ENCODE results near the gene AMH.
A peak's percentile ranks its signal among the peaks of the same experiment; 100 is the strongest.

Gene AMH

DNA sequence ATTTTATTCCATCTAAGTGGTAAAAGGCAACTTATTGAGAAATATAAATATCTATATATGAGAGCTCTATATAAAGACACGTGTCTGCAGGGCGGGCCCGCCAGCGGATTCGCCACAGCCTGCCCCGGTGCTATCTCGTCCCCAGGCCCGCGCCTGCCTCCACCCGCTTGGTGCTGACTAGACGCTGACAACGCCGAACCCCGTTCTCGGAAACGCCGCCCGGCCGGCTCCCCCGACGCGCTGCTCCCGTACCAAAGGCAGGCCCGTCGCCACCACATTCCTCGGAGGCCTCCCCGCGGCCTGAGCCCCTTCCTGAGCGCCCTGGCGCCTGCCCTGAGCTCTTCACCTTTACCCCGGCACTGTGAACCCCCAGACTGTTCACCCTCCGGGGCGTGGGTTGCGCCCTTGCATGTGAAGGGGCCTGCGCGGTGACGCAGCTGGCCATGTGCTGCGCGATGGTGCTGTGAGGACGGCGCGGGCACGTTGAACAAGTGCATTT, 19.0 kb upstream of the AMH start:
- ChIA-PET CTCF (interaction anchor here (0.5 to 1.8 kb wide), 7 partner anchors 13 to 137 kb away, joined by 3 to 5 read pairs (median 3); partner anchors contain the start of gene AP3D1), POLR2A (interaction anchor here (0.9 to 1.0 kb wide), 2 partner anchors 61 to 177 kb away, joined by 3 read pairs; no protein-coding TSS in a partner anchor)
- Histone ChIP-seq H3K4me1 (ENCODE audit: control extremely low read depth in 1 of 4, control insufficient read depth in 4 of 4, insufficient read depth in 4 of 4, low read length in 3 of 4) (peaks cover 0 to 13% (median 11%) of the 10 kb centered on the region in 4 experiments), H3K27me3 (replicated peaks in 2 of 5; ENCODE audit: control insufficient read depth in 4 of 5, insufficient read depth in 5 of 5, low read length in 4 of 5) (no peaks in the 10 kb centered on the region), H3K4me3 (ENCODE audit: control insufficient read depth in 1 of 7, extremely low read depth in 1 of 7, insufficient read depth in 4 of 7, low read depth in 2 of 7, low read length in 6 of 7) (no peak overlapping the region), H3K27ac (ENCODE audit: insufficient read depth in 1 of 2, low read depth in 1 of 2, low read length in 2 of 2, poor library complexity in 1 of 2, severe bottlenecking in 2 of 2) (no peak overlapping the region), H3K36me3 (ENCODE audit: control insufficient read depth in 4 of 4, insufficient read depth in 4 of 4, low read length in 3 of 4) (peaks cover 6 to 87% (median 65%) of the 10 kb centered on the region in 4 experiments), H3K9me3 (ENCODE audit: control extremely low read depth in 1 of 5, control insufficient read depth in 4 of 5, insufficient read depth in 2 of 5, low read depth in 1 of 5, low read length in 4 of 5) (no peaks in the 10 kb centered on the region)
- no peak for DNase-seq
- 93% methylated on average over 43 of the region's 43 CpGs for WGBS (ENCODE audit: insufficient coverage)

DNA sequence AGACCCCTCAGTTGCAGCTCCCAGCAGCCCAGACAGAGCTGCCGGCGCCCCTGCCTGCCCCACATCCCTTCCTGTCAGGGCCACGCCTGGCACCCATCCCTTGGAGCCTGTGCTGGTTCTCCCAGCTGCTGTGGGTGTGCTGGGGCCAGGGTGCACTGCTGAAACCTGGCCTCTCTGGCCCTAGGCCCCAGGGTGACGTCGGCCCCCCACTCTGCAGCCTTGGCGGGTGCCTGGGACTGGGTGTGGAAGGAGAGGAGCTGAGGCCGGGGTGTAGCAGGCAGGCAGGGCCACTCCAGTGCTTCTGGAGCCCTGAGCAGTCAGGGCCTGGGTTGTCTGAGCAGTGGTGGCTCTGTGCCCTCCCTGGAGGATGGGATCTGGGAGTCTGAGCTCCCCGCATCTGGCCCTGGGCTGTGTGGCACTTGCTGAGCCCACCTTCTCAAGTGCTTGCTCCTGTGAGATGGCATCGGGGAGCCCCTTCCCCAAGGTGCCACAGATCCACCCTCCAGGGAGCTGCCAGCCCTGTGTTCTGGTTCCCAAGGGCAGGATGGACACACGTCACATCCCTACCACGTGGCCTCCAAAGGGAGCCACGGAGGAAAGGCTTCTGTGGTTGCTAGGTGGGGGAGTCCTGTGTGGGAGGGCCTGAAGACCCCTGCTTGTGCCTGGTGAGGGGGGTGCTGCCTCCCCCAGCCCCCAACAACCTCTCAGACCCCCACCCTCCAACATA, 18.2 kb upstream of the AMH start:
- Histone ChIP-seq H3K4me1 (ENCODE audit: control extremely low read depth in 1 of 4, control insufficient read depth in 4 of 4, insufficient read depth in 4 of 4, low read length in 3 of 4) (peaks cover 0 to 16% (median 15%) of the 10 kb centered on the region in 4 experiments), H3K4me3 (ENCODE audit: control insufficient read depth in 1 of 7, extremely low read depth in 1 of 7, insufficient read depth in 4 of 7, low read depth in 2 of 7, low read length in 6 of 7) (no peak overlapping the region), H3K36me3 (ENCODE audit: control insufficient read depth in 4 of 4, insufficient read depth in 4 of 4, low read length in 3 of 4) (peaks cover 3 to 78% (median 57%) of the 10 kb centered on the region in 4 experiments), H3K27me3 (replicated peaks in 2 of 5; ENCODE audit: control insufficient read depth in 4 of 5, insufficient read depth in 5 of 5, low read length in 4 of 5) (no peaks in the 10 kb centered on the region), H3K27ac (ENCODE audit: insufficient read depth in 1 of 2, low read depth in 1 of 2, low read length in 2 of 2, poor library complexity in 1 of 2, severe bottlenecking in 2 of 2) (no peak overlapping the region), H3K9me3 (ENCODE audit: control extremely low read depth in 1 of 5, control insufficient read depth in 4 of 5, insufficient read depth in 2 of 5, low read depth in 1 of 5, low read length in 4 of 5) (no peaks in the 10 kb centered on the region)
- WGBS (ENCODE audit: insufficient coverage), result 93% methylated on average over 3 of the region's 12 CpGs
- ChIA-PET CTCF (interaction anchor here (1.0 to 1.8 kb wide), 5 partner anchors 14 to 88 kb away, joined by 3 to 5 read pairs (median 3); partner anchors contain the start of gene AP3D1), POLR2A (interaction anchor here (1.0 kb wide), 1 partner anchor 62 kb away, joined by 3 read pairs; no protein-coding TSS in a partner anchor)
- DNase-seq, result no peak

DNA sequence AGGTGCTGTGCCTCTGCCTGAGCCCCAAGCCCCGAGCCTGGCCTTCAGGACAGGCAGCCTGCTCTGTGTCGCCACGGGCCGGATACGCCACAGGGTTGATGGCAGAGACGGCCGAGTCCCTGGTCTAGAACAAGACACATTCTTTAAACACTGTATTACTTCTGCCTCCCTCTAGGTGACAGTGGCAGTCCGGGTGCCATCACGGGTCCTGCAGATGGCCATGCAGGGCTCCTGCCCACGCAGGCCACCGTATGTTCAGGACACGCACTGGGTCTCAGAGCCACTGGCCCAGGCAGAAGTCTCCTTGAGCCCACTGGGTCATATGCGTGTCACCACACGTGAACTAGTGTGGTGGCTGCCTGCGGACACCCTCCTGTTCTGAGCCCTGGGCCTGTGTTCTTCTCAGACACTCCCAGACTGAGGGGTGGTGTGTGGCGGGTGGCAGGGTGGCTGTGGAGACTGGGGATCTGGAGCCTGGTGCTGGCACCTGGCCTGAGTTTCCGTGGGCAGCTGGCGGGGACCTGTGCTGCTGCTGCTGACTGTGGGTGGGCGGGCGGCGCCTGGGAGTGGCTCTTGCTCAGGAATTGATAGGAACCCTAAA, 17.4 kb upstream of the AMH start:
- peaks cover 3 to 70% (median 53%) of the 10 kb centered on the region in 4 experiments for H3K36me3 ChIP-seq (ENCODE audit: control insufficient read depth in 4 of 4, insufficient read depth in 4 of 4, low read length in 3 of 4)
- no peak overlapping the region for H3K27ac ChIP-seq (ENCODE audit: insufficient read depth in 1 of 2, low read depth in 1 of 2, low read length in 2 of 2, poor library complexity in 1 of 2, severe bottlenecking in 2 of 2)
- DNase-seq, result no peak
- no peaks in the 10 kb centered on the region for H3K27me3 ChIP-seq (replicated peaks in 2 of 5; ENCODE audit: control insufficient read depth in 4 of 5, insufficient read depth in 5 of 5, low read length in 4 of 5)
- peaks cover 0 to 18% (median 18%) of the 10 kb centered on the region in 4 experiments for H3K4me1 ChIP-seq (ENCODE audit: control extremely low read depth in 1 of 4, control insufficient read depth in 4 of 4, insufficient read depth in 4 of 4, low read length in 3 of 4)
- WGBS (ENCODE audit: insufficient coverage), result 93% methylated on average over 18 of the region's 21 CpGs
- no peak overlapping the region for H3K4me3 ChIP-seq (ENCODE audit: control insufficient read depth in 1 of 7, extremely low read depth in 1 of 7, insufficient read depth in 4 of 7, low read depth in 2 of 7, low read length in 6 of 7)
- ChIA-PET POLR2A (no interaction called here), CTCF (interaction anchor here (1.8 kb wide), 1 partner anchor 80 kb away, joined by 5 read pairs; the partner anchor contains the start of gene AP3D1)
- H3K9me3 ChIP-seq (ENCODE audit: control extremely low read depth in 1 of 5, control insufficient read depth in 4 of 5, insufficient read depth in 2 of 5, low read depth in 1 of 5, low read length in 4 of 5), result no peaks in the 10 kb centered on the region

DNA sequence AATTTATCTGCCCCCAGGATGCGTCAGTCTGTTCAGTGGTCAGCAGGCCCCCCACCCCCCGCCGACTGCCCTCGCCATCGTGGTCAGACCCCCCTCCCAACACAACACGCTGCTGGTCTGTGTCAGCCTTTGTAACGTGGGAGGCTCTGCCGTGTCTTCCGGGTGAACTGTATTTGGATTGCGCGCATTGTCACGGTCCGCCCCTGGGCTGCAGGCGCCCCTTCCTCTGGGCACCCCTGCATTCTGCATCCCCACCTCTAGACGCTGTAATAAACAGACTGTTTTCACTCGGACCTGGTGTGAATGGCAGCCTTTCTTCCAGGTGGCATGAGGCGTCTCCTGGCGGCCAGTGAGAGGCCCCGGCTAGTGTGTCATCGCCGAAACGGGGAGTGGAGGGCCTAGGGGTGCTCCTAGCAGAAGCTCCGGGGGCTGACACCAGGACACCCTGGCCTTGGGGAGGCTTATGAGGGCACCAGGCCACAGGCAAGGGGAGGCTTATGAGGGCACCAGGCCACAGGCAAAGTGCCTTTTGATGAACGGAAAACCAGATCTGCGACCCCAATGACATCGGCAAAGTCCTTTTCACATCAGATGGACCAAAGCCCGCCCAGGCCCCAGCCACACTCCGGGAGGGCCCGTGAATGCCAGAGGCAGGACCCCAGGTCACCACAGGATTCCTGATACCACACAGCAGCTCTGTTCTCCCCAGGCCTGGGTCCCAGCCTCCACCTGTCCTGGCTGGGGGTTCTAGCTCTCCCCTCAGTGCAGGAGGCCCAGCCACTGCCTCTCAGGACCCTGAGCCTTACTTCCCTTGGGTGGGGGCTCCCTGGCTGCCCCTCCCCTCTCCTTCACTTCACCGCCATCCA, 16.6 kb upstream of the AMH start:
- 96% methylated on average over 20 of the region's 30 CpGs for WGBS (ENCODE audit: insufficient coverage)
- Histone ChIP-seq H3K4me1 (ENCODE audit: control extremely low read depth in 1 of 4, control insufficient read depth in 4 of 4, insufficient read depth in 4 of 4, low read length in 3 of 4) (peaks cover 0 to 25% (median 23%) of the 10 kb centered on the region in 4 experiments), H3K36me3 (ENCODE audit: control insufficient read depth in 4 of 4, insufficient read depth in 4 of 4, low read length in 3 of 4) (peaks cover 3 to 63% (median 52%) of the 10 kb centered on the region in 4 experiments), H3K4me3 (ENCODE audit: control insufficient read depth in 1 of 7, extremely low read depth in 1 of 7, insufficient read depth in 4 of 7, low read depth in 2 of 7, low read length in 6 of 7) (no peak overlapping the region), H3K27me3 (replicated peaks in 2 of 5; ENCODE audit: control insufficient read depth in 4 of 5, insufficient read depth in 5 of 5, low read length in 4 of 5) (no peaks in the 10 kb centered on the region), H3K9me3 (ENCODE audit: control extremely low read depth in 1 of 5, control insufficient read depth in 4 of 5, insufficient read depth in 2 of 5, low read depth in 1 of 5, low read length in 4 of 5) (no peaks in the 10 kb centered on the region), H3K27ac (ENCODE audit: insufficient read depth in 1 of 2, low read depth in 1 of 2, low read length in 2 of 2, poor library complexity in 1 of 2, severe bottlenecking in 2 of 2) (no peak overlapping the region)
- POLR2A ChIA-PET, result no interaction called here
- DNase-seq, result no peak
- CTCF ChIA-PET, result interaction anchor here (1.9 kb wide), 1 partner anchor 8 kb away, joined by 6 read pairs; no protein-coding TSS in a partner anchor

DNA sequence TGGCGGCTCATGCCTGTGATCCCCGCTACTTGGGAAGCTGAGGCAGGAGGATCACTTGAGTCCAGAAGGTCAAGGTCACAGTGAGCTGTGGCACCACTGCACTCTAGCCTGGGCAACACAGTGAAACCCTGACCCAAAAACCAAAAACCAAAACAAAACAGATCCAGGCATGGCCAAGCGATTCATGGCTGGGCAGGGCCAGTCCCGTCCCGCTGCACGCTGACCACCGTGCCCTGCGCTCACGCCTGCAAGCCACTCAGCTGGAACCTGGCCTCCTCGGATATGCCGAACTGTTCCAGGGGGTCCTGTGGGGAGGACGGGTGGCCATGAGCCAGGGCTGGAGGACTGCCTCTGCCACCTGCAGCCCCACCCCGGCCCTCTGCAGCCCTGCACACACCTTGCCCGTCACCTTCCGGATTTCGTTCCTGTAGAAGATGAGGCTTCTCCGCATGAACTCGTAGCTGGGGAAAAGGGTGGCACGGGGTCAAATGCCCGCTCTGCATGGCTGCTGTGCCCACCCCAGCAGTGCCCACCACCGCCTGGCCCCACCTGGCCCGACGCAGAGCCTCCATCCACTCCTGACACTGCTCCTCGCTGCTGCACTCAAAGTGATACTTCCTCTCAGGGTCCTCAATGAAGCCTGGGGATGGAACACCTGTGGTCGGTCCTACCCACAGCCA, 15.4 kb upstream of the AMH start:
- ChIA-PET CTCF (interaction anchor here (0.6 to 1.9 kb wide), 2 partner anchors 9 to 220 kb away, joined by 3 to 6 read pairs; no protein-coding TSS in a partner anchor), POLR2A (no interaction called here)
- peaks cover 0 to 37% (median 35%) of the 10 kb centered on the region in 4 experiments for H3K4me1 ChIP-seq (ENCODE audit: control extremely low read depth in 1 of 4, control insufficient read depth in 4 of 4, insufficient read depth in 4 of 4, low read length in 3 of 4)
- H3K27me3 ChIP-seq (replicated peaks in 2 of 5; ENCODE audit: control insufficient read depth in 4 of 5, insufficient read depth in 5 of 5, low read length in 4 of 5), result no peaks in the 10 kb centered on the region
- H3K4me3 ChIP-seq (ENCODE audit: control insufficient read depth in 1 of 7, extremely low read depth in 1 of 7, insufficient read depth in 4 of 7, low read depth in 2 of 7, low read length in 6 of 7), result no peak overlapping the region
- H3K9me3 ChIP-seq (ENCODE audit: control extremely low read depth in 1 of 5, control insufficient read depth in 4 of 5, insufficient read depth in 2 of 5, low read depth in 1 of 5, low read length in 4 of 5), result no peaks in the 10 kb centered on the region
- no peak for DNase-seq
- peaks cover 3 to 58% (median 46%) of the 10 kb centered on the region in 4 experiments for H3K36me3 ChIP-seq (ENCODE audit: control insufficient read depth in 4 of 4, insufficient read depth in 4 of 4, low read length in 3 of 4)
- 97% methylated on average over 22 of the region's 25 CpGs for WGBS (ENCODE audit: insufficient coverage)
- no peak overlapping the region for H3K27ac ChIP-seq (ENCODE audit: insufficient read depth in 1 of 2, low read depth in 1 of 2, low read length in 2 of 2, poor library complexity in 1 of 2, severe bottlenecking in 2 of 2)

DNA sequence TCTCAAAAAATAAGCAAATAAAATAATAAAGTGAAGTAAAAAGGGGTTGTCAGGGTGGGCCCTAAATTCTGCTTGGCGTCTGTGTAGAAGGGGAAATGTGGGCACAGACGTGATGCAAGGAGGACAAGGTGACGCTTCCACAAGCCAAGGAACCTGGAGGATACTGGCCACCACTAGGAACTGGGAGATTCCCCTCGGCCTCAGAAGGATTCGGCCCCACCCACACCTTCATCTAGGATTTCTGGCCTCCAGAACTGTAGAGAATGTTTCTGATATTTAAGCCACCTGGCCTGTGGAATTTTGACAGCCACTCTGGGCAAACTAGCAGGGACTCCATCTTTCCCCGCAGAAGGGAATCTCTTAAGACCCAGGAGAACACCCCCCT, 14.1 kb upstream of the AMH start:
- POLR2A ChIA-PET, result interaction anchor here (1.4 kb wide), 1 partner anchor 34 kb away, joined by 6 read pairs; no protein-coding TSS in a partner anchor
- DNase-seq, result no peak
- peaks cover 3 to 47% (median 33%) of the 10 kb centered on the region in 4 experiments for H3K36me3 ChIP-seq (ENCODE audit: control insufficient read depth in 4 of 4, insufficient read depth in 4 of 4, low read length in 3 of 4)

More for the DNA sequence above, 14.1 kb upstream of the AMH start:
- CTCF ChIA-PET, result interaction anchor here (1.2 to 1.4 kb wide), 2 partner anchors 66 to 80 kb away, joined by 4 read pairs; no protein-coding TSS in a partner anchor
- H3K27ac ChIP-seq (ENCODE audit: insufficient read depth in 1 of 2, low read depth in 1 of 2, low read length in 2 of 2, poor library complexity in 1 of 2, severe bottlenecking in 2 of 2), result peak overlapping the region in 1 of 2 experiments; percentile 94
- 88% methylated on average over 6 of the region's 6 CpGs for WGBS (ENCODE audit: insufficient coverage)
- no peaks in the 10 kb centered on the region for H3K27me3 ChIP-seq (replicated peaks in 2 of 5; ENCODE audit: control insufficient read depth in 4 of 5, insufficient read depth in 5 of 5, low read length in 4 of 5)
- peaks cover 0 to 50% (median 47%) of the 10 kb centered on the region in 4 experiments for H3K4me1 ChIP-seq (ENCODE audit: control extremely low read depth in 1 of 4, control insufficient read depth in 4 of 4, insufficient read depth in 4 of 4, low read length in 3 of 4)
- H3K9me3 ChIP-seq (ENCODE audit: control extremely low read depth in 1 of 5, control insufficient read depth in 4 of 5, insufficient read depth in 2 of 5, low read depth in 1 of 5, low read length in 4 of 5), result no peaks in the 10 kb centered on the region
- H3K4me3 ChIP-seq (ENCODE audit: control insufficient read depth in 1 of 7, extremely low read depth in 1 of 7, insufficient read depth in 4 of 7, low read depth in 2 of 7, low read length in 6 of 7), result peak overlapping the region; percentile 59 to 86 (median 79)

Measured in common myeloid progenitor, CD34-positive (primary cell).